GM10266 (cell line): ENCODE measurements around the gene PDIA6.
"Not testable (repeated sequence)": the region's sequence is repeated elsewhere in the genome, so short reads cannot be mapped to it uniquely, and the experiment has no call there.

Experiments
- DNase-seq: peaks from one replicate; pipeline ENCODE4 v3.0.0; 2012; ENCODE audit errors: extremely low spot score
- TF ChIP-seq, protein P1 (sequence below): IDR thresholded peaks from 2 replicates; pipeline ENCODE4 v1.5.1; 2012; ENCODE audit warnings: mild to moderate bottlenecking, low read depth; ENCODE audit not compliant: control insufficient read depth, insufficient read depth; ENCODE audit errors: missing control alignments

Gene PDIA6

DNA sequence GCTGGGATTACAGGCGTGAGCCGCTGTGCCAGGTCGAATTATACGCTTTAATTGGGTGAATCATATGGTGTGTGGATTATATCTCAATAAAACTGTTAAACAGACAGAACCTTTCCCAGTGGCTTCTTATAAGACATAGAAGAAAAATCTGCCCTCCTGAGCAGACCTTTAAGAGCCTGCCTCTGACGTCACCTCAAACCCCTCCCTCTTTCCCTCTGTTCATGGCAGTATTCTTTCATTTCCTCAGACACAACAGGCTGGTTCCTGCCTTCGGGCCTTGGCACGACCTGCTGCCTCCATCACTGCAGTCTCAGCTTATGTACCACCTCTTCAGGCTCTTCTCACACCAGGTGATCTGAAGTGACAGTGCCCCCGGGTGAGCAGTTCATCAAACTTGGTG, 14.0 kb upstream of the PDIA6 start:
- TF ChIP-seq, protein P1, sequence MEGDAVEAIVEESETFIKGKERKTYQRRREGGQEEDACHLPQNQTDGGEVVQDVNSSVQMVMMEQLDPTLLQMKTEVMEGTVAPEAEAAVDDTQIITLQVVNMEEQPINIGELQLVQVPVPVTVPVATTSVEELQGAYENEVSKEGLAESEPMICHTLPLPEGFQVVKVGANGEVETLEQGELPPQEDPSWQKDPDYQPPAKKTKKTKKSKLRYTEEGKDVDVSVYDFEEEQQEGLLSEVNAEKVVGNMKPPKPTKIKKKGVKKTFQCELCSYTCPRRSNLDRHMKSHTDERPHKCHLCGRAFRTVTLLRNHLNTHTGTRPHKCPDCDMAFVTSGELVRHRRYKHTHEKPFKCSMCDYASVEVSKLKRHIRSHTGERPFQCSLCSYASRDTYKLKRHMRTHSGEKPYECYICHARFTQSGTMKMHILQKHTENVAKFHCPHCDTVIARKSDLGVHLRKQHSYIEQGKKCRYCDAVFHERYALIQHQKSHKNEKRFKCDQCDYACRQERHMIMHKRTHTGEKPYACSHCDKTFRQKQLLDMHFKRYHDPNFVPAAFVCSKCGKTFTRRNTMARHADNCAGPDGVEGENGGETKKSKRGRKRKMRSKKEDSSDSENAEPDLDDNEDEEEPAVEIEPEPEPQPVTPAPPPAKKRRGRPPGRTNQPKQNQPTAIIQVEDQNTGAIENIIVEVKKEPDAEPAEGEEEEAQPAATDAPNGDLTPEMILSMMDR = no peak
- DNase-seq = no peak

DNA sequence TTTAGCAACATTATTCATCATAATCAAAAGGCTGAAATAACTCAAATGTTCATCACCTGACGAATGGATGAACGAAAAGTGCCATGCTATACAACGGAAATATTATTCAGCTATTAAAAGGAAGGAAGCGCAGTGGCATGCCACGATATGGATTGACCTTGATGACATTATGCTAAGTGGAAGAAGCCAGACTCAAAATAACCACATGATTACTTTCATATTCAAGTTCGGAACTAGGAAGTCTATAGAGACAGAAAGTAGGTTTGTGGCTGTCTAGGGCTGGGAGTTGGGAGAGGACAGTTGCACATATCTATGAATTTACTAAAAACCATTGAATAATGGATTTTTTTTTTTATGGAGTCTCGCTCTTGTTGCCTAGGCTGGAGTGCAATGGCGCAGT, 13.4 kb upstream of the PDIA6 start:
- TF ChIP-seq, protein P1 = no peak
- no peak for DNase-seq

- TF ChIP-seq, protein P1 = no peak
- no peak for DNase-seq
These were observed 11.6 kb upstream of the PDIA6 start for GRCh38 chr2:10824191-10824590.

DNA sequence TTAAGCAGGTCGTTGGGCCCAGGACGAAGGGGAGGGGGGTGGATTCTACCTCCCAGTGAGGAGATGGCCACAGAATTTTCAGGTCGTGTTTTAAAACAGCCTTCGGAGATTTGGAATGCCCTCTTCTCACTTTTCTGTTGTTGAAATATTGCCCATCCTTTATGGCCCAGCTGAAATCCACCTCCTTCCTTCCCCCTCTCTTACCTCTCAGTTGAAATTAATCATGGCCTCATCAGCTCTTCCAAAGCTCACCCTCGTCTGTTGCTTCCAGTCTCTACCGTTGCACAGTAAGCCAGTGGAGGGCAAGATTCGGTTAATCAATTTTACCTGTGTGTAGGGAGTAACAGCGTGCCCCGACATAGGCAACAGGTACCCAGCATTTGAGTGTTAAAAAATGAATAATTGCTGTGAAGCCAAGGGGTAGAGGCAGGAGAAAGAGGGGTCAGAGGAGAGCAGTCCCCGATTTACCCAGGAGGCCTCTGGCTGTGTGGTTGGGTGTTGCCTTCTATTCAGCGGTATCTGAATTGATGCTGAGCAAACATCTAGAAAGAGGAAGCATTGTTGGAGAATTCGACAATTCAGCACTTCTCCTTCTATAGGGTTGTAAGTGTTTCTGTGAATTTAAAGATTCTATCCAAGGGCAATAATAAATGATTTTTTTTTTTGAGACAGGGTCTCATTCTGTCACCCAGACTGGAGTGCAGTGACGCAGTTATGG, 8.6 kb upstream of the PDIA6 start:
- TF ChIP-seq, protein P1 = no peak
- no peak for DNase-seq

GRCh38 chr2:10820562-10820961, 8.0 kb upstream of the PDIA6 start:
- DNase-seq = no peak
- TF ChIP-seq, protein P1 = no peak

DNA sequence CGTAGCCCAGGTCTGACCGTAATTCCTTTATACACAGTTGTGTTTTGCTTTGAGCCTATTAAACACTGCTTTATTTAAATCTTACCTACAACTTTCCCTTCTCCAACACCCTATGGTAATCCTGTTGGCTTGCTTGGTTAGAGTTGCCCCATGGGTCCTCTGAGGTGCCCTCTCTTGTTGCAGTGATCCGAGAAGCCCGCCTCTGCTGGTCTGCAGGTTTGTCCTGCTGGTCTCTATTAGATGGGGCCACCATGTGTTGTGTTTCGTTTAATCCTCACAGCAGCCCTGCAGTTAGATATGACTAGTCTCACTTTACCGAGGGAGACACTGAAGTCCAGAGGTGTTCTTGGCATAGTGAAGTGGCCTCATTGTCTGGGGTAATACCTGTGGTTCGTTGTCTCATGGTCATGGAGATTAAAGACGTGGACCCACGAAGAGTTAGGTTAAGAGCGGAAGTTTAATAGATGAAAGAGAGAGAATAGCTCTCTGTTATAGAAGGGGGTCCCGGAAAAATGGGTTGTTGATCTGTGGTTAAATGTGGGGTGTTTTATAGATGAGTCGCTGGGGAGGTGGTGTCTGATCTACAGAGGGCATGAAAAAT, 7.2 kb upstream of the PDIA6 start:
- TF ChIP-seq, protein P1 = no peak
- no peak for DNase-seq

GRCh38 chr2:10818984-10819383, 6.4 kb upstream of the PDIA6 start:
- DNase-seq = no peak
- TF ChIP-seq, protein P1 = no peak

GRCh38 chr2:10818305-10818704, 5.7 kb upstream of the PDIA6 start:
- DNase-seq = not testable (repeated sequence)
